A549 (cell line): ENCODE measurements around the gene LILRB2. TPM values are rescaled to one million over a fixed set of nuclear protein-coding genes. Genes with fewer than 3 reads are reported as not detected.

Experiments
- ATAC-seq, 2 experiments: fragments of 200-7000 bp in 1 of 2; fragments of >200 bp in 1 of 2; cut with Nextera tagmentation in 1 of 2; cut with Tn5 transposase in 1 of 2; 3 replicates each; pipeline versions ENCODE4 v1.8.0 to v1.9.1; 2018 to 2020; ENCODE audit warnings: mild to moderate bottlenecking in 1 of 2, moderate library complexity in 1 of 2
- CTCF ChIA-PET: fragments of 300-600 bp; sonication (Branson Sonifier 250); formaldehyde crosslinking; extraction: SDS; loops from one replicate; lab custom pipeline; 2021; ENCODE audit warnings: antibody characterized with exemption, inconsistent platforms; lab: Yijun Ruan, JAX
- POLR2A ChIA-PET: fragments of 350-600 bp; formaldehyde crosslinking; extraction: SDS; loops from one replicate; lab custom pipeline; 2021; ENCODE audit warnings: antibody characterized with exemption, inconsistent platforms; lab: Yijun Ruan, JAX
- DNase-seq, 2 experiments: peaks; one replicate each; pipeline versions ENCODE4 v3.0.0 to v3.0.0-alpha.2; 2011 to 2016; ENCODE audit warnings: low read depth in 1 of 2, low spot score in 1 of 2
- FAIRE-seq: peaks from 2 replicates; lab custom pipeline; 2011; peaks lifted over from hg19 to GRCh38; lab: Jason Lieb, UNC
- H3K27ac ChIP-seq, 2 experiments: fragments of >200 bp; sonication (Bioruptor Twin); formaldehyde crosslinking; 3 replicates each; pipeline ENCODE4 v1.5.1; 2016 to 2017
- H3K4me1 ChIP-seq: fragments of >200 bp; sonication (Bioruptor Twin); formaldehyde crosslinking; 3 replicates; pipeline ENCODE4 v1.6.1; 2016
- H3K4me2 ChIP-seq: fragments of >200 bp; sonication (Bioruptor Twin); formaldehyde crosslinking; 3 replicates; pipeline ENCODE4 v1.6.1; 2016
- H3K4me3 ChIP-seq: fragments of >200 bp; sonication (Bioruptor Twin); formaldehyde crosslinking; 3 replicates; pipeline ENCODE4 v1.5.1; 2016
- H3K9me3 ChIP-seq: fragments of >200 bp; sonication (Bioruptor Twin); formaldehyde crosslinking; 3 replicates; pipeline ENCODE4 v1.6.1; 2016
- BHLHE40 ChIP-seq: IDR thresholded peaks from 2 replicates; pipeline ENCODE4 v1.6.1; 2012; ENCODE audit warnings: low read depth, low read length, inconsistent platforms
- CHD4 ChIP-seq: fragments of 200-600 bp; sonication (generic); IDR thresholded peaks from 2 replicates; pipeline ENCODE4 v1.6.1; 2016; ENCODE audit warnings: antibody characterized with exemption, mild to moderate bottlenecking, borderline replicate concordance
- EHMT2 ChIP-seq: fragments of 200-600 bp; sonication (generic); IDR thresholded peaks from 2 replicates; pipeline ENCODE4 v1.6.1; 2016; ENCODE audit warnings: antibody characterized with exemption, low read depth, mild to moderate bottlenecking, moderate library complexity
- EP300 ChIP-seq, 2 experiments: fragments of >200 bp; sonication (Bioruptor Twin); formaldehyde crosslinking; IDR thresholded peaks; 2 replicates in 1 of 2; 3 replicates in 1 of 2; pipeline ENCODE4 v1.6.1; 2016 to 2017
- HOXB5 ChIP-seq: fragments of 250-450 bp; sonication (Bioruptor Pico); IDR thresholded peaks from 2 replicates; pipeline ENCODE4 v1.5.0; 2020; ENCODE audit warnings: mild to moderate bottlenecking, moderate library complexity
- KDM5A ChIP-seq: fragments of 200-600 bp; sonication (generic); IDR thresholded peaks from 2 replicates; pipeline ENCODE4 v1.6.1; 2016; ENCODE audit warnings: antibody characterized with exemption, mild to moderate bottlenecking
- POLR2A ChIP-seq: IDR thresholded peaks from 2 replicates; pipeline ENCODE4 v1.6.1; 2012; ENCODE audit warnings: mild to moderate bottlenecking, low read length
- POLR2AphosphoS2 ChIP-seq: conservative IDR thresholded peaks from 2 replicates; pipeline ENCODE4 v1.6.1; 2012; ENCODE audit warnings: low read length, improper control_type of control experiment, inconsistent platforms
- RAD21 ChIP-seq, 2 experiments: fragments of >200 bp in 1 of 2; sonication (Bioruptor Twin) in 1 of 2; formaldehyde crosslinking in 1 of 2; IDR thresholded peaks in 1 of 2; conservative IDR thresholded peaks in 1 of 2; 2 replicates in 1 of 2; 3 replicates in 1 of 2; pipeline ENCODE4 v1.6.1; 2012 to 2018; ENCODE audit warnings: inconsistent platforms in 1 of 2
- RFX5 ChIP-seq: fragments of 450-650 bp; IDR thresholded peaks from 2 replicates; pipeline ENCODE4 v1.7.1; 2014; ENCODE audit warnings: antibody characterized with exemption, mild to moderate bottlenecking, moderate library complexity
- TFCP2L1 ChIP-seq: fragments of 250-450 bp; sonication (Bioruptor Pico); IDR thresholded peaks from 2 replicates; pipeline ENCODE4 v1.5.0; 2021; ENCODE audit warnings: mild to moderate bottlenecking
- ZC3H11A ChIP-seq: fragments of 450-650 bp; IDR thresholded peaks from 2 replicates; pipeline ENCODE4 v1.6.1; 2014; ENCODE audit warnings: antibody characterized with exemption, mild to moderate bottlenecking
- ZSCAN20 ChIP-seq: fragments of 250-450 bp; sonication (Bioruptor Pico); IDR thresholded peaks from 2 replicates; pipeline ENCODE4 v1.8.0; 2022; ENCODE audit warnings: mild to moderate bottlenecking, moderate library complexity
- WGBS: methylation state at CpG from one replicate; pipeline ENCODE4 v1.1.6; 2017; ENCODE audit errors: missing lambda C conversion rate; 5-methylcytosine and 5-hydroxymethylcytosine counted together
- polyA plus RNA-seq, 4 experiments: library from polyadenylated mRNA; depleted of rRNA in 3 of 4; stranded (reverse); fragments of >200 nt; fragmentation: RNase III in 1 of 4; extraction: RNeasy Plus Mini Kit Qiagen cat#74134 plus additional on column Dnase treatment in 1 of 4; gene quantifications; 2 replicates in 3 of 4; 3 replicates in 1 of 4; pipeline ENCODE4 v1.2.3, GENCODE V29; 2011 to 2017
- TF ChIP-seq, protein P1 (sequence below): fragments of 450-650 bp; IDR thresholded peaks from 2 replicates; pipeline ENCODE4 v1.6.1; 2014; ENCODE audit warnings: antibody characterized with exemption
- TF ChIP-seq, protein P2 (sequence below): IDR thresholded peaks from 2 replicates; pipeline ENCODE4 v1.6.1; 2012; ENCODE audit warnings: low read depth, borderline replicate concordance
- TF ChIP-seq, protein P3 (sequence below): fragments of >200 bp; sonication (Bioruptor Twin); formaldehyde crosslinking; IDR thresholded peaks from 3 replicates; pipeline ENCODE4 v1.5.1; 2016
- TF ChIP-seq, protein P4 (sequence below): fragments of >200 bp; sonication (Bioruptor Twin); formaldehyde crosslinking; IDR thresholded peaks from 2 replicates; pipeline ENCODE4 v1.6.1; 2016
- TF ChIP-seq, protein P5 (sequence below): IDR thresholded peaks from 2 replicates; pipeline ENCODE4 v1.6.1; 2012
- TF ChIP-seq, protein P6 (sequence below): fragments of >200 bp; sonication (Bioruptor Twin); formaldehyde crosslinking; IDR thresholded peaks from 3 replicates; pipeline ENCODE4 v1.6.1; 2016

LILRB2 gene
- polyA plus RNA-seq, 2 of the 4 experiments (the other 2 are of a cell fraction) = not detected

DNA sequence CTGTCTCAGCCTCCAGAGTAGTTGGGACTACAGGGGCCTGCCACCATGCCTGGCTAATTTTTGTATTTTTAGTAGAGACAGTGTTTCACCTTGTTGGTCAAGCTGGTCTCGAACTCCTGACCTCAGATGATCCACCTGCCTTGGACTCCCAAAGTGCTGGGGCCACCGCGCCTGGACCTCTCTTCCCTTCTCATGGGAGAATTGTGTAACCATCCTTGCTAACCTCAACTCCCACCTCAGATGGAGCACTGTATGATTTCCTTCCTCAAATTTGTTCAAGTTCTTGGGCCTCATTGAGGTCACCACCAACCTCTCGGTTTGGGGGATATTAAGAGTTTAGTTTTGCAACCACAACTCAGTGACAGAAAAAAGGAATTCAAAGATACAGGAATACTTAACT, 21.3 kb upstream of the LILRB2 start:
- TF ChIP-seq RFX5 (no peak), HOXB5 (CRISPR knock-in tag) (no peak), POLR2AphosphoS2 (no peak)
- TF ChIP-seq, protein P1, sequence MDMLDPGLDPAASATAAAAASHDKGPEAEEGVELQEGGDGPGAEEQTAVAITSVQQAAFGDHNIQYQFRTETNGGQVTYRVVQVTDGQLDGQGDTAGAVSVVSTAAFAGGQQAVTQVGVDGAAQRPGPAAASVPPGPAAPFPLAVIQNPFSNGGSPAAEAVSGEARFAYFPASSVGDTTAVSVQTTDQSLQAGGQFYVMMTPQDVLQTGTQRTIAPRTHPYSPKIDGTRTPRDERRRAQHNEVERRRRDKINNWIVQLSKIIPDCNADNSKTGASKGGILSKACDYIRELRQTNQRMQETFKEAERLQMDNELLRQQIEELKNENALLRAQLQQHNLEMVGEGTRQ = no peak
- CTCF ChIA-PET = no interaction called here
- H3K4me1 ChIP-seq = no peaks in the 10 kb centered on the region
- ATAC-seq (no peak), DNase-seq (no peak), FAIRE-seq (no peak)
- no peak overlapping the region for H3K4me2 ChIP-seq
- no peak overlapping the region for H3K4me3 ChIP-seq
- H3K27ac ChIP-seq = no peak overlapping the region
- POLR2A ChIA-PET = interaction anchor here (0.7 kb wide), 1 partner anchor 213 kb away, joined by 4 read pairs; no protein-coding TSS in a partner anchor
- 49% methylated on average over 4 of the region's 4 CpGs for WGBS
- no peaks in the 10 kb centered on the region; the same call in 2 of the 3 replicates for H3K9me3 ChIP-seq

DNA sequence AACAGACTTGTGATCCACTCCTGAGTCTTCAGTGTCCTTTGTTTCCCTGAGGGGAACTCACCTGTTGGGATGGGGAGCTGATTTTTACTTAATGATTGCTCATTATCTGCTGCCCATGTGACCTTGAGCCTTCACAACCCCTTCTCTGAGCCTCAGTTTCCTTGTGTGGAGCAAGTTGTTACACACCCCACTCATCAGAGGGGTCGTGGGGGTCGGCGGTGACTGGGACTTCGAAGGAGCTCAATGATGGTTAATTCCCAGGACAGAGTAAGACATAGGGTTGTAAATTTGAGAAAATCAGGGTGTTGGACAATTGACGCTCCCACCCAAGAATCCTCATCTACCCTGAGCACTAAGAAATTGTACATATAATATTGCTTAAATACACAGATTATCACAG, 18.6 kb upstream of the LILRB2 start:
- ChIA-PET POLR2A (interaction anchor here (0.7 kb wide), 1 partner anchor 98 kb away, joined by 3 read pairs; no protein-coding TSS in a partner anchor), CTCF (interaction anchor here (0.9 kb wide), 1 partner anchor 131 kb away, joined by 3 read pairs; no protein-coding TSS in a partner anchor)
- Histone ChIP-seq H3K4me3 (no peak overlapping the region), H3K4me1 (no peaks in the 10 kb centered on the region), H3K27ac (no peak overlapping the region), H3K4me2 (no peak overlapping the region), H3K9me3 (no peaks in the 10 kb centered on the region; the same call in 2 of the 3 replicates)
- TF ChIP-seq, protein P2, sequence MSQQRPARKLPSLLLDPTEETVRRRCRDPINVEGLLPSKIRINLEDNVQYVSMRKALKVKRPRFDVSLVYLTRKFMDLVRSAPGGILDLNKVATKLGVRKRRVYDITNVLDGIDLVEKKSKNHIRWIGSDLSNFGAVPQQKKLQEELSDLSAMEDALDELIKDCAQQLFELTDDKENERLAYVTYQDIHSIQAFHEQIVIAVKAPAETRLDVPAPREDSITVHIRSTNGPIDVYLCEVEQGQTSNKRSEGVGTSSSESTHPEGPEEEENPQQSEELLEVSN = no peak
- no peak for TF ChIP-seq ZSCAN20 (CRISPR knock-in tag)
- no peak for TF ChIP-seq EP300 (IDR thresholded peaks at IDR 0.05)
- TF ChIP-seq, protein P3, sequence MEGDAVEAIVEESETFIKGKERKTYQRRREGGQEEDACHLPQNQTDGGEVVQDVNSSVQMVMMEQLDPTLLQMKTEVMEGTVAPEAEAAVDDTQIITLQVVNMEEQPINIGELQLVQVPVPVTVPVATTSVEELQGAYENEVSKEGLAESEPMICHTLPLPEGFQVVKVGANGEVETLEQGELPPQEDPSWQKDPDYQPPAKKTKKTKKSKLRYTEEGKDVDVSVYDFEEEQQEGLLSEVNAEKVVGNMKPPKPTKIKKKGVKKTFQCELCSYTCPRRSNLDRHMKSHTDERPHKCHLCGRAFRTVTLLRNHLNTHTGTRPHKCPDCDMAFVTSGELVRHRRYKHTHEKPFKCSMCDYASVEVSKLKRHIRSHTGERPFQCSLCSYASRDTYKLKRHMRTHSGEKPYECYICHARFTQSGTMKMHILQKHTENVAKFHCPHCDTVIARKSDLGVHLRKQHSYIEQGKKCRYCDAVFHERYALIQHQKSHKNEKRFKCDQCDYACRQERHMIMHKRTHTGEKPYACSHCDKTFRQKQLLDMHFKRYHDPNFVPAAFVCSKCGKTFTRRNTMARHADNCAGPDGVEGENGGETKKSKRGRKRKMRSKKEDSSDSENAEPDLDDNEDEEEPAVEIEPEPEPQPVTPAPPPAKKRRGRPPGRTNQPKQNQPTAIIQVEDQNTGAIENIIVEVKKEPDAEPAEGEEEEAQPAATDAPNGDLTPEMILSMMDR = no peak
- TF ChIP-seq, protein P1 = no peak
- TF ChIP-seq, protein P4, sequence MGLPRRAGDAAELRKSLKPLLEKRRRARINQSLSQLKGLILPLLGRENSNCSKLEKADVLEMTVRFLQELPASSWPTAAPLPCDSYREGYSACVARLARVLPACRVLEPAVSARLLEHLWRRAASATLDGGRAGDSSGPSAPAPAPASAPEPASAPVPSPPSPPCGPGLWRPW = no peak
- no peak for TF ChIP-seq KDM5A
- TF ChIP-seq ZC3H11A = no peak
- TF ChIP-seq TFCP2L1 (CRISPR knock-in tag) = no peak
- no peak for TF ChIP-seq CHD4
- no peak for TF ChIP-seq POLR2A
- no peak for TF ChIP-seq RAD21 (conservative IDR thresholded peaks at IDR 0.05 in 1 of 2, IDR thresholded peaks at IDR 0.05 in 1 of 2)
- TF ChIP-seq BHLHE40 = no peak
- TF ChIP-seq EHMT2 = no peak
- TF ChIP-seq, protein P5, sequence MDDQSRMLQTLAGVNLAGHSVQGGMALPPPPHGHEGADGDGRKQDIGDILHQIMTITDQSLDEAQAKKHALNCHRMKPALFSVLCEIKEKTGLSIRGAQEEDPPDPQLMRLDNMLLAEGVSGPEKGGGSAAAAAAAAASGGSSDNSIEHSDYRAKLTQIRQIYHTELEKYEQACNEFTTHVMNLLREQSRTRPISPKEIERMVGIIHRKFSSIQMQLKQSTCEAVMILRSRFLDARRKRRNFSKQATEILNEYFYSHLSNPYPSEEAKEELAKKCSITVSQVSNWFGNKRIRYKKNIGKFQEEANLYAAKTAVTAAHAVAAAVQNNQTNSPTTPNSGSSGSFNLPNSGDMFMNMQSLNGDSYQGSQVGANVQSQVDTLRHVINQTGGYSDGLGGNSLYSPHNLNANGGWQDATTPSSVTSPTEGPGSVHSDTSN = no peak
- TF ChIP-seq, protein P6, sequence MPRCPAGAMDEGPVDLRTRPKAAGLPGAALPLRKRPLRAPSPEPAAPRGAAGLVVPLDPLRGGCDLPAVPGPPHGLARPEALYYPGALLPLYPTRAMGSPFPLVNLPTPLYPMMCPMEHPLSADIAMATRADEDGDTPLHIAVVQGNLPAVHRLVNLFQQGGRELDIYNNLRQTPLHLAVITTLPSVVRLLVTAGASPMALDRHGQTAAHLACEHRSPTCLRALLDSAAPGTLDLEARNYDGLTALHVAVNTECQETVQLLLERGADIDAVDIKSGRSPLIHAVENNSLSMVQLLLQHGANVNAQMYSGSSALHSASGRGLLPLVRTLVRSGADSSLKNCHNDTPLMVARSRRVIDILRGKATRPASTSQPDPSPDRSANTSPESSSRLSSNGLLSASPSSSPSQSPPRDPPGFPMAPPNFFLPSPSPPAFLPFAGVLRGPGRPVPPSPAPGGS = no peak
- WGBS = 23% methylated on average over 5 of the region's 5 CpGs
- FAIRE-seq (no peak), DNase-seq (no peak), ATAC-seq (no peak)
